DMS 273 treated with DMSO at 0.1 percent for 48 hours (cell line): ENCODE measurements around the gene GGA1.
A peak's percentile ranks its signal among the peaks of the same experiment; 100 is the strongest.

Source experiments
- DNase-seq: peaks from one replicate; lab custom pipeline; 2025; lab: John Stamatoyannopoulos, UW

The GGA1 gene

DNA sequence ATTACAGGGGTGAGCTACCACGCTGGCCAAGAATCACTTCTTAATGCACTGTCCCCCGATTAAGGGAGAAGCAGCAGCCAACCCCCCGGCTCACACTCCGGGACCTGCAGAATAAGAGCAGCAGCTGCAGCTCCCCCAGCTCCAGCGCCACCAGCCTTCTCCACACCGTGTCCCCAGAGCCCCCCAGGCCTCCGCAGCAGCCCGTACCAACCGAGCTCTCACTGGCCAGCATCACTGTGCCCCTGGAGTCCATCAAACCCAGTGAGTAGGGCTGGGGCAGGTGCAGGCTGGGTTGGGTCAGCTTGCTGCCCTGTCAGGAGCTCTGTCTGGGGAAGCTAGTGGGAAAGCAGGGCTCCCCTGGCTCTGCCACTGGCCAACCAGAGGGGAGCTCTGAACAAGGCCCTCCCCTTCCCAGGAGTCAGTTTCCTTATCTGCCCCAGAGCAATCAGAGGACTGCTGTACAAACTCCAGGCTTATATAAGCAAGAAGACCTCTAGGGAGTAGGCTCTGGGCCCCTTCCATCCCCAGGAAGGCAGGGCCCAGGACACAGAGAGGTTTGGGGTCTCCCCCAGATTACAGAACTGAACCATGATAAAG lies 22.3 kb downstream of the GGA1 start:
- no peak for DNase-seq

- no peak for DNase-seq
Measured at GRCh38 chr22:37631448-37632173, 23.0 kb downstream of the GGA1 start.

- DNase-seq: no peak
Measured at GRCh38 chr22:37632174-37633088, 23.8 kb downstream of the GGA1 start.

DNA sequence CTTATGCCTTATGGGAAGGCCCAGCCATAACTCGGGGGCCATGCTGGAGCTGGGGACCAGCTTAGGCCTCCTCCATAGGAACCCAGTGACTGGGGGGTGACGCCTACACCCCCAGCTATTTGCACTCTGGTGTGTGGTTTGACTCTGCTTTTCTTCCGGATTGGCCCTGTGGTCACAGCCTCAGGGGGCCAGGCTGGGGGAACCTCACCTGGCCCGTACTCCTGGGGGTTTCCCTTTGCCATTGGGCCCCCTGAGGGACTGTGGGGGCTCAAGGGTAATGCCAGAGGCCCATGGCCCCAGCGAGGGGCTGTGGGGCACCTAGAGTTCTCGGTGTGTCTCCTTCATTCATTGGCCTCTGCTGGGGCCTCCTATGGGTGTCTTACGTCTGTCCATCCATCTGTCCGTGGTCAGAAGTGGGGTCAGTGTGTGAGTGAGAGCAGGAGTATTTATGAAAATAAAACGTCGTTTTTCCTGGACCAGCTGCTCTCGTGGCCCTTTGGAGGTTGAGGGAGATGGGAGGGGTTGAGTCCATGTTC lies 24.5 kb downstream of the GGA1 start:
- no peak for DNase-seq

- peak; percentile 82 for DNase-seq
Measured at GRCh38 chr22:37633625-37634416, 25.2 kb downstream of the GGA1 start.

GRCh38 chr22:37634417-37634924 lies 25.8 kb downstream of the GGA1 start:
- DNase-seq: no peak

- no peak for DNase-seq
Measured at GRCh38 chr22:37635157-37635556, 26.5 kb downstream of the GGA1 start.

- DNase-seq: no peak
Measured at GRCh38 chr22:37636186-37636948, 27.7 kb downstream of the GGA1 start.

GRCh38 chr22:37636949-37637273 lies 28.3 kb downstream of the GGA1 start:
- no peak for DNase-seq

GRCh38 chr22:37638391-37639069 lies 29.9 kb downstream of the GGA1 start:
- no peak for DNase-seq

- DNase-seq: no peak
Measured at GRCh38 chr22:37639070-37639760, 30.6 kb downstream of the GGA1 start, which contains the start of gene SH3BP1. Gene SH3BP1 (plus strand): TSS chr22:37639669. CDS start chr22:37639788, 119 bp downstream.

GRCh38 chr22:37639771-37640590 lies 31.3 kb downstream of the GGA1 start:
- no peak for DNase-seq

GRCh38 chr22:37640591-37641560 lies 32.2 kb downstream of the GGA1 start:
- no peak for DNase-seq

- DNase-seq: no peak
Measured at GRCh38 chr22:37641561-37641949, 32.9 kb downstream of the GGA1 start.

DNA sequence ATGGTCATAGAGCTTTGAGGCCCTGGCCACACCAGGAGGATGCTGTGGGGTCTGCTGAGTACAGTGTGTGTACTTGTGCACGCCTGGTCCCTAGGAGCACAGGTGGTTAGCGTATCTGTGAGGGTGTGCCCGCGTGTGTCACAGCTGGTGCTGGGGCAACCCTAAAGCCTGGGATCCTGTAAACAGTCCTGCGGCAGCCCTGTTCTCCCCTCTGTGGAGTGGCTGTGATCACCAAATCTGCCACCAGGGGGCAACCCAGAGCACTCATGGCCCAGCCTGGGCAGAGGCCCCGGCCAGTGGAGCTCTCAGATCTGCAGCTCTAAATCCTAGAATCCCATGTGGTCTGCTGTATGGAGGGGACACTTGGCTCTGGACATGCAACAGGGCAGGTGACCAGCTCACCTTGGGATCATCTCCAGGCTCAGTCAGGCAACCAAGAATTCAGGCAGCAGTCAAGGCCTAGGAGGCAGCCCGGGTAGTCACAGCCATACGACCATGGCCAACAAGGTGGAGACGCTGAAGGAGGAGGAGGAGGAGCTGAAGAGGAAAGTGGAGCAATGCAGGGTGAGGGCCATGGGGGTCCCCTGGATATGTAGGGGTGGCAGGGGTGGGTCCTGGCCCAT lies 34.7 kb downstream of the GGA1 start:
- DNase-seq: no peak

DNA sequence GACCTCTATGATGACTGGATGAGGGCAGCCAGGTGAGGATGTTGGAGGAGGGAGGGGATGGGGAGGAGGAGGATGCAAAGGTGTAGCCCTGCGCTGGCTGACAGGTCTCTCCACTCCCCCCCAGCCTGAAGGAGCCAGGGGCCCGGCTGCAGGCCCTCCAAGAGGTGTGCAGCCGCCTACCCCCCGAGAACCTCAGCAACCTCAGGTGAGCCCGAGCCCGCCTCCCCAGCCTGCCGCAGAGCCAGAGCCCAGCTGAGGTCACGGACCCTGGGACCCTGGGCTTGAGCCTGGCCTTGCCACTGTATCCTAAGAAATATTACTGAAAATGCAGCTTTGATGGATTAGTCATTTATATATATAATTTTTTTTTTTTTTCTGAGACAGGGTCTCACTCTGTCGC lies 38.7 kb downstream of the GGA1 start:
- DNase-seq: no peak

DNA sequence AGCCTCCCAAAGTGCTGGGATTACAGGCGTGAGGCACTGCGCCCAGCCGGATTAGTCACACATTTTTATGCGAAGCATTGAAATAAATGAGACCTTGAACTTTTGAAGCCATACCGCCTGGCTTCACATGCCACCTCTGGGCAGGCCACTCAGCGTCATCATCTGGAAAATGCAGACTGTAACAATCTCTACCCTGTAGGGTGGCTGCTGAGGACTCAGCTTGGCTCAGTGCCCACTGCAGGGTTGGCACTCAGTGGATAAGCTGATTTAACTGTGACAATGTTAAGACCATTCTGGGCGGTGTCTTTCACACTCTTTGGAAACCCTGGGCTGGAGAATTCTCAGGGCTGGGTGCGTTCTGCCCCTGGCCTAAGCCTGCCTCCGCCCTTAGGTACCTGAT lies 39.3 kb downstream of the GGA1 start:
- DNase-seq: no peak
